GM19452 (cell line): ENCODE measurements around the gene PDK3.

Source experiments
- ATAC-seq: cut with Tn5 transposase; IDR thresholded peaks from one replicate; pipeline ENCODE4 v1.9.1; 2021; ENCODE audit not compliant: unreplicated experiment

PDK3 gene

DNA sequence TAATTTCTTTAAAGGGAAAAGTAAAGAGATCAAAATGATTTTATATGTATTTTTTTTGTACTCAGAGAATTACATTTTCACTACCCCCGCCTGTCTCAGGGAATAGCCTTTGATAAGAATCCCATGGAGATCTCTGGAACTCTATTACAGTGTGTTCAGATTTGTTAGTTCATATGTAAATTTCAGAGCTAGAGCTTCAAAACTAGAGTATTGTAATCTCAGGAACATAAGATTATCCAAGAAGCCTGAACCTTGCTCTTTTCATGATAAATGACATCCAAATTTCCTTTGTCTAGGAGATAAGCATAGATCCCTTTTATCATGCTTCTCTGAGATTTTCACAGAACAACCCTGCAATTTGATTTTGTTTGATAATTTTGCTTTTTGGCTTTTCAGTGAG, 82.9 kb downstream of the PDK3 start:
- ATAC-seq, result no peak

DNA sequence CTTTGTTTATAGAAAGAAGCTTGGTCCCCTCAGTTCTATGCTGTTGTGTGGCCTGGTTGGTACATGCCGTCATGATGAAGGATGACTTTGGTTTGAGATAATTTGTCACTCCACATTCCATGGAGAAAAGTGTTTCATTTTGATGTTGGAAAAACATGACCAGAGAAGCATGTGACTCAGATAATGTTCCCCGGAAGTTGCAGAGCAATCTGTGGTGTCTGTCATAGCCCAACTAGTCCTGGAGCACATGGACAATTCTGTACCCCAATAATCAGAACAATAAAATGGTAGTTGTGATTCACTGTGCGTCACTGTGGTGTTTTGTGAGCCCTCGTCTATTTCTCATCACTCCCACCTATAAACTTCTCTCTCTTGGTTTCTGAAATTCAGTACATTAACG, 85.1 kb downstream of the PDK3 start:
- ATAC-seq, result no peak

DNA sequence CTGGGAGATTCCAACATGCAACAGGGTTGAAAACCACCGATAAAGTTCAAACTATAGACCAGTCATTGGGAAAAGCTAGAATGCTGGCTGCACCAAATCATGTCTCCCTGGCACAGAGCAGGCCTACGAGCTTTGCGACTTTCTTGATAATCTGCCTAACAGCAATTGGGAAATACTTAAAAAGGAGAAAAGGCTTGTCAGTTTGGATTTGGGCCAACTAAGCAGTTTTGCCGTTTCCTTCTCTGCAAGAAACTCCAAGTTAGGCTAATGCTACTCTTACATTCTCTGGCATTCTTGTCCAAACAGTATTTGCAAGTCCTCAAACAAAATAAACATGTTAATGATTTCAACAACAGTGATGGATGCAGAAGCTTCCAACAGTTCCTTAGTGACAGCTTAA, 87.9 kb downstream of the PDK3 start:
- ATAC-seq, result no peak

DNA sequence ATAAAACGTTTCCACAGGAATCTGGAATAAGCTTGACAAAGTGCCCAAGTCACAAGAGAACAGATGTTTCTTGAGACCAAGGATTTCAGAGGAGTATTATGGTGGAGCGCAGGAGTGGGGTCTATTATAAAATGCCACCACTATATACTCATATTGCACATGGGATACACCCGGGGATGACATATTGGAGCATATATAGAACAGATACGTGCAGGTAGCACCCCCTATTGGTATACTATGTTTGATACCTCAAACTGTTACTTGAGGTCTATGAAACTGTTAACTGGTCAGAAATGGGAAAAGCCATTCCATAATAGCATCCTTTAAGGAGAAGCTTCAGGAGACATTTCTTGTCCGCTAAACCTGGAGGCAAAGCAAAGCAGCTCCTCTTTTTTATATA, 96.0 kb downstream of the PDK3 start:
- no peak for ATAC-seq

DNA sequence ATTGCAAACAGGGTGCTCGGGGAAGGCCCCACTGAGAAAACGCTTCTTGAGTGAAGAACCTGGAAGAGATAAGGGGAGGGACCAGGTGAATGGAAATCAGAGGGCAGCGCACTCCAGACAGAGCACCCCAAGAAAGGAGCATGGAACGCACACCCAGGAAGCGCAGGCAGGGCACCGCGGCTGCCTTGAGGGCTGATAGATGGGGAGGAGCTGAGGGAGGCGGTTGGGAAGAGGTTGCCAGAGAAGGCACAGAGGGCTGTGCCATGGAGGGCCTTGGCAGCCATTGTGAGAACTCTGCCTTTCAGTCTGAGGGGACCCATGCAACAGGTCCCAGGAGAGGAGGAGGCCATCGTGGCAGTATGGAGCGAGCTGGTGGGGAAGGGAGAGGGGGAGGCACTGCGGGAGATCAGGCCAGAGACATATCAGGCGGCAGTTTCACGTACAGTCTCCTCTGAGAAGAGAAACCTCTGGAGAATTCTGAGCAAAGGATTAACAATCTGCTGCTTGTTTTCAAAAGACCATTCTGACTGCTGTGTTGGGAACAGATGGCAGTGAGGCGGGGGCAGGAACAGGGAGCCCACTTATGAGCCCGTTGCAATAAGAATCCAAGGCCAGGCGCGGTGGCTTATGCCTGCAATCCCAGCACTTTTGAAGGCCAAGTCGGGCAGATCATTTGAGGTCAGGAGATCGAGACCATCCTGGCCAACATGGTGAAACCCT, 98.4 kb downstream of the PDK3 start:
- ATAC-seq, result no peak

DNA sequence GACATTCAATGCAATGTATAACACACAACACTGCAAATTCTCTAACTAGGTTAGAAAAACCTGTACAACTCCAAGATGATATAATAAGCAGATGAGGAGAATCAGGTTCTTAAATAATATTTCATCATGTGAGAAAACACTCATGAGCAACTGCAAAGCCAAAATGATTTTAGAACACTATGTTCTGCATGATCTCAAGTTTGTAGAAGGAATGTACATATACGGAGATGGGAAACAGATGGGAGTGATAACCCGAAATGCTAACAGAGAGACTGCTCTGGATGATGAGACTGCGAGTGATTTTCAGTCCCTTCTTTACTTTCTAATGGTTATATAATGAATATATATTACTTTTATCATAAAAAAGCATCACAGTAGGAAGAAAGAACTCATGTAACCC, 101.2 kb downstream of the PDK3 start:
- ATAC-seq, result no peak

DNA sequence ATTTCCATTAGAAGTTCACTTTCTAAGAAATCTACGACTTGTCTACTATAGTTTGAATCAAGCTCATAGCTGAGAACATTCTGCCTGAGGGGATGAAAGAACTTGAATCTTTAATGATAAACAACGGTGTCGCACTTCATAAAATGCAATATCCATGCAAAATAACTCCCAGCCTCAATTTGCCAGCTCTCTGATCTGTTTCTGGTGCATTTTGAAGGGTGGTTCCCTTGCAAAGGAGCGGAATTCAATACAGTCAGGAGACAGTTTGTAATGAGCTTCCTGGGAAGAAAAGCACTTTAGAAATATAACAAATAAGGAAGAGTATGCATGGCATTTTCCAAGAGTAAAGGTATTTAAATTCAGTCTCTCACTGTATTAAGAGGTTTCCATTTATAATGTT, 102.1 kb downstream of the PDK3 start:
- no peak for ATAC-seq

DNA sequence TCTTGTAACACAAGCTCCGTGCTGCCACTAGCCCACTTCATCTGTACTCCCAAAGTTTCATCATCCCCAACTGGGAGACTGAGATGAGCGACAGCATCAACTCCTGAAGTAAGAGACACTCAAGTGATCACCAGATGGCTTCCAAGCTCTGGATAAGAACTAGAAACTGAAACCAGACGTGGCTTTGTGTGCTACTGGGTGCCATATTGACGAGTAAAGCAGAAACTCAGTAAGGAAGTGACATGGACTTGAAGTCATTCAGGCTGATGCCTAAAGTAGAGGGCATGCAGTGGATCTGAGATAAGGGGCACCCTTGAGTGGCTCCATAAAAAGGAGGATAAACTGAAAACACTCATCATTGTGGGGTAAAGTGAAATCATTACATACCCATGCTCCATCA, 109.7 kb downstream of the PDK3 start:
- no peak for ATAC-seq

DNA sequence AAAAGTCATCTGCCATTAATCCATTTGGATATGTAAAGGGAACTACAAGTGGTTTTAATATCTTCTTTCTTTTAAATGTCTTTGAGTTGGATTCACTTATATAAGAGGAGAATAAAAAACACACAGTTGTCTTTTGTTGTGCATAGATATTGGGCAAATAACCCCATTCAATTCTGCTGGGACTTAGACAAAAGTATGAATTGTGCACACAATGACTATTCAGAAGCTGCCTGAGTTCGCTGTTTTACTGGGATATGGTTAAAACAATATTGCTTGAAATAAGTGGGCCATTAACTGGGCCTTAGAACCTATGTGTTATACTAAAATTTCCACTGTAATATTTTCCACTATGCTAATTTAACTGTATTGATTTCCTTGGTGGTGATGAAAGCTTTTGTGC, 110.4 kb downstream of the PDK3 start:
- ATAC-seq, result no peak

DNA sequence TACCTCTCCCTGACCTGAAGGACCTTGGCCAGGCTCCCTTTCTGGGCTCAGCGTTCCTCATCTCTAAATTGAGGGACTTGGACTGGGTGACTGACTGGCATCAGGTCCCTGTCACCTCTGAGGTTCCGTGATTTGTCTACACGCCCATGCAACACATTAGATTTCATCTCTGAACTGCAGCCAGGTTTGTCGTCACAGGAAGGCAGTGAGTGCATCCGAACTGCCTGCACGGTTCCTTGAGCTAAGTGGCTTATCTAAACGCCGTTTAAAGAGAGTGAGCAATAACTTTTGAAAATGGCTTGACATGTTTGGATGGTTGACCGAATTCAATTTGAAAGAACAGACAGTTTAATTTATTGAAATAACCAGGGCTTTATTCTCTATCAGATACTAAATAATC, 112.0 kb downstream of the PDK3 start:
- no peak for ATAC-seq
